ENCODE data around the gene PAFAH1B2.

DNA sequence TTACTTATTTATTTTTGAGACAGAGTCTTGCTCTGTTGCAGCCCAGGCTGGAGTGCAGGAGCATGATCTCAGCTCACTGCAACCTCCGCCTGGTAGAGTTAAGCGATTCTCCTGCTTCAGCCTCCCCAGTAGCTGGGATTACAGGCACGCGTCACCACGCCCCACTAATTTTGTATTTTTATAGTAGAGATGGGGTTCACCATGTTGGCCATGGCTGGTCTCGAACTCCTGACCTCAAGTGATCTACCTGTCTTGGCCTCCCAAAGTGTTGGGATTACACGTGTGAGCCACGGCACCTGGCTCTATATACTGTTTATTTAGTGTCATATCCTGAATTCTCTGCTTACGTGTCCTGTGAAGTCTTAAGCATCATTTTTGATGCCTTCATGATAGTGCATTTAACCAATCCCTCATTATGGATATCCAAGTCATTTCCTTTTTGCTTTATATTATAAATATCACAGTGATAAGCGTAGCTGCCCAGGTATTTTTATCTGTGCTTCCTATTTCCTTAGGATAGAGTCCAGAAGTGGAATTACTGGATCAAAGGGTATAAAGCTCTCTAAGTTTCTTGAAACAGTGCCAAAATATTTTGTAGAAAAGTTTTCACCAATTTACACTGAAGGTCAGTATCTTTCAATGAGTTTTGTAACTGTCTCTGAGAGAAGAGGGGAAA, 33.6 kb downstream of the PAFAH1B2 start:
- TF ChIP-seq CTCF (IDR thresholded peaks at IDR 0.05; ENCODE audit: low read depth, low read length, poor library complexity, severe bottlenecking) (no peak), EZH2phosphoT487 (IDR thresholded peaks at IDR 0.05; ENCODE audit: borderline replicate concordance, low read length) (no peak)
